ENCODE measurements around the gene SRBD1. TPM values are rescaled to one million over a fixed set of nuclear protein-coding genes. Genes with fewer than 3 reads are reported as not detected.

Gene SRBD1
- total RNA-seq, 4 donors from 2014 or later = 9.0 to 22.0 (median 13.0) TPM

- 53% methylated on average over 7 of the region's 8 CpGs for WGBS
- no peaks in the 10 kb centered on the region for H3K4me1 ChIP-seq
- intact Hi-C loops (cut with DNase I) = no loop called here
- H3K27me3 ChIP-seq = peaks cover 0 to 18% (median 0%) of the 10 kb centered on the region in 4 donors
- H3K36me3 ChIP-seq = no peaks in the 10 kb centered on the region
- no peak for DNase-seq (ENCODE audit: extremely low spot score)
- H3K27ac ChIP-seq (replicated peaks in 1 of 4) = no peak overlapping the region
- no peaks in the 10 kb centered on the region for H3K9me3 ChIP-seq
- TF ChIP-seq POLR2A (IDR thresholded peaks at IDR 0.05; ENCODE audit: low read depth) (no peak), EP300 (IDR thresholded peaks at IDR 0.05) (no peak), POLR2AphosphoS5 (IDR thresholded peaks at IDR 0.05) (no peak), CTCF (IDR thresholded peaks at IDR 0.05) (no peak)
- no peak overlapping the region for H3K4me3 ChIP-seq
These were observed 265.5 kb downstream of the SRBD1 start for GRCh38 chr2:45345331-45346234.

- Histone ChIP-seq H3K4me1 (no peaks in the 10 kb centered on the region), H3K4me3 (no peak overlapping the region), H3K27me3 (peaks cover 0 to 18% (median 0%) of the 10 kb centered on the region in 4 donors), H3K9me3 (no peaks in the 10 kb centered on the region), H3K27ac (replicated peaks in 1 of 4) (no peak overlapping the region), H3K36me3 (no peaks in the 10 kb centered on the region)
- intact Hi-C loops (cut with DNase I) = no loop called here
- WGBS = 89% methylated on average over 5 of the region's 5 CpGs
- DNase-seq (ENCODE audit: extremely low spot score) = no peak
- no peak for TF ChIP-seq POLR2A (IDR thresholded peaks at IDR 0.05; ENCODE audit: low read depth)
- TF ChIP-seq CTCF (IDR thresholded peaks at IDR 0.05) = no peak
- TF ChIP-seq POLR2AphosphoS5 (IDR thresholded peaks at IDR 0.05) = no peak
- TF ChIP-seq EP300 (IDR thresholded peaks at IDR 0.05) = no peak
These were observed 266.6 kb downstream of the SRBD1 start for GRCh38 chr2:45344502-45344901.

GRCh38 chr2:45344071-45344470, 267.0 kb downstream of the SRBD1 start:
- Histone ChIP-seq H3K27ac (replicated peaks in 1 of 4) (no peak overlapping the region), H3K4me1 (no peaks in the 10 kb centered on the region), H3K4me3 (no peak overlapping the region), H3K9me3 (no peaks in the 10 kb centered on the region), H3K27me3 (peaks cover 0 to 18% (median 0%) of the 10 kb centered on the region in 4 donors), H3K36me3 (no peaks in the 10 kb centered on the region)
- TF ChIP-seq POLR2A (IDR thresholded peaks at IDR 0.05; ENCODE audit: low read depth) (no peak), EP300 (IDR thresholded peaks at IDR 0.05) (no peak)
- 77% methylated on average over 9 of the region's 9 CpGs for WGBS
- intact Hi-C loops (cut with DNase I) = no loop called here
- DNase-seq (ENCODE audit: extremely low spot score) = no peak

- DNase-seq (ENCODE audit: extremely low spot score) = peak; percentile 90
- H3K9me3 ChIP-seq = no peaks in the 10 kb centered on the region
- WGBS = 69% methylated on average over 18 of the region's 19 CpGs
- TF ChIP-seq POLR2AphosphoS5 (IDR thresholded peaks at IDR 0.05) (no peak), CTCF (IDR thresholded peaks at IDR 0.05) (no peak), POLR2A (IDR thresholded peaks at IDR 0.05; ENCODE audit: low read depth) (no peak), EP300 (IDR thresholded peaks at IDR 0.05) (no peak)
- H3K4me1 ChIP-seq = no peaks in the 10 kb centered on the region
- H3K4me3 ChIP-seq = no peak overlapping the region
- H3K36me3 ChIP-seq = no peaks in the 10 kb centered on the region
- H3K27ac ChIP-seq (replicated peaks in 1 of 4) = no peak overlapping the region
- intact Hi-C loops (cut with DNase I) = no loop called here
- peaks cover 0 to 18% (median 0%) of the 10 kb centered on the region in 4 donors for H3K27me3 ChIP-seq
These were observed 267.6 kb downstream of the SRBD1 start for GRCh38 chr2:45343251-45344017.

GRCh38 chr2:45340318-45340717, 270.7 kb downstream of the SRBD1 start:
- Histone ChIP-seq H3K4me1 (no peaks in the 10 kb centered on the region), H3K9me3 (no peaks in the 10 kb centered on the region), H3K27me3 (peaks cover 0 to 12% (median 0%) of the 10 kb centered on the region in 4 donors), H3K27ac (replicated peaks in 1 of 4) (no peak overlapping the region), H3K36me3 (no peaks in the 10 kb centered on the region), H3K4me3 (no peak overlapping the region)
- intact Hi-C loops (cut with DNase I) = no loop called here
- WGBS = 84% methylated on average over 3 of the region's 3 CpGs
- DNase-seq (ENCODE audit: extremely low spot score) = no peak
- TF ChIP-seq CTCF (IDR thresholded peaks at IDR 0.05) (no peak), POLR2A (IDR thresholded peaks at IDR 0.05; ENCODE audit: low read depth) (no peak), EP300 (IDR thresholded peaks at IDR 0.05) (no peak), POLR2AphosphoS5 (IDR thresholded peaks at IDR 0.05) (no peak)

Data from esophagus muscularis mucosa (tissue), 4 donors.